GM19023 (cell line): ENCODE data around the gene SCMH1.
"Not testable (repeated sequence)": the region's sequence is repeated elsewhere in the genome, so short reads cannot be mapped to it uniquely, and the experiment has no call there.

ENCODE experiments used
- ATAC-seq: cut with Tn5 transposase; IDR thresholded peaks from one replicate; pipeline ENCODE4 v1.9.1; 2021; ENCODE audit warnings: mild to moderate bottlenecking, moderate library complexity; ENCODE audit not compliant: unreplicated experiment

Gene SCMH1

DNA sequence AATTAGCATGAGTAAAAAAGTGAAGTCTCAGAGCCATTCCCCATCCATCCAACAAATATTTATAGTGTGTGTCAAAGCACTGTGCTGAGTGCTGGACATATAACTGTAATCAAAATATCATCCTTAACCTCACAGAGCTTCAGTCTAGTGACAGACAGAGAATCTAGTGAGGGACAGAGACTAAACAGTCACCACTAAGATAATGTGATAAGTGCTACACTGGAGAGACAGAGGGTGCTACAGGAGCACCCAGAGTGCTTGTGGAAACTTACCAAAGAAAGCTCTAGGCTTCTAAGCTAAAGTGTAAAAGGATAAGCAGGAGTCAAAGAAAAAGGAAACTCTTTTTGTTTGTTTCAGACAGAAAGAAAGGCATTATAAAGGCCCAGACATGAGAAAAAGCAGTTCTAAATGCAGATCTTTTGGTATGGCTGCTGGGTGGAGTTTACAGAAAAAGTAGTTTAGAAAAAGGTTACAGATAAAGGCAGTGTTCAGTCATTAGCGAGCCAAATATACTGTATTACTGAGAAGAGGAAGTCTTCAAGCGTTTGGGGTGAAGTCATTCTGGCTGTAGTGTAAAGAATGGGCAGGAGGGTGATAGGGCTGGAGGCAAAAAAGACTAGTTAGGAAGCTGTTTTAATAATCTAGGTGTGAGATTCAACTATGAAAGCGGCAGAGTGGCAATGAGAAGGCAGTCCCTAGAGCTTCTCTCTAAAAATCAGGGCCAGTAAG lies 83.8 kb downstream of the SCMH1 start:
- no peak for ATAC-seq

DNA sequence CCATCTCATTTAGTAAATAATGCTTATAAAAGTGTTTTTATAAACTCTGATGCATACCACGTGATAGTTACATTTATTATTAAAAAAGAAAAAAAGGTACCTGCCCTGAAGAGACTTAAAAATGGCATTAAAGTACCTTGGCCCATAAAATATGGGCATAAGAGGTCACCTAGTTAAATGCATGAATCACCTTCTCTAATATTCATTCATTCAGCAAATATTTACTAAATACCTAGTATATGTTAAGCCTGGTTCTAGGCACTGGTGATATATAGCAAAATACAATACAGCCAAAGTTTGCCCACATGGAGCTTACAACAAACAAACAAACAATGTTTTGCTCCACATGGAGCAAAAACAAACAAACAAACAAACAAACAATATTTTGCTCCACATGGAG lies 87.0 kb downstream of the SCMH1 start:
- ATAC-seq, result no peak

DNA sequence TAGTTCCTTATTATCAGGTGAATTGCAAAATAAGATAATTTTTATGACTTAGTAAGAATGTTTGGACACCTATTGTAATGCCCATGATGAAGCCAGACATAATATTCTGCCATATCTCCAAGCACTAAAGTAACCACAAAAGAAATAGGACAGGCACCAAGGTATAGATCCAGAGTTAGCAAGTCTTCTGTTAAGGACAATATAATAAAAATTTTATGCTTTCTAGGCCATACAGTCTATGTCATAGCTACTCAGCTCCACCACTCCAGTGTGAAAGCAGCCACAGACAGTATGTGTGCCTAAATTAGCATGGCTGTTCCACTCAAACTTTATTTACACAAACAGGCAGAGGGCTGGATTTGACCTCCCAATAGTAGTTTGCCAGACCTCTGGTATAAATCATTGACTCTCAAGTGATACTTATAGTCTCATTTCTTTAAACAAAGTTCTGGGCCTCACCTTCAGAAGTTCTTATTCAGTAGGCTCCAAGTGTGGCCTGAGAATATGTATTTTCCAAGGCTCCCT lies 88.3 kb downstream of the SCMH1 start:
- ATAC-seq, result no peak

GRCh38 chr1:41152622-41153044 lies 89.5 kb downstream of the SCMH1 start:
- ATAC-seq, result no peak

GRCh38 chr1:41151846-41152245 lies 90.3 kb downstream of the SCMH1 start:
- no peak for ATAC-seq

DNA sequence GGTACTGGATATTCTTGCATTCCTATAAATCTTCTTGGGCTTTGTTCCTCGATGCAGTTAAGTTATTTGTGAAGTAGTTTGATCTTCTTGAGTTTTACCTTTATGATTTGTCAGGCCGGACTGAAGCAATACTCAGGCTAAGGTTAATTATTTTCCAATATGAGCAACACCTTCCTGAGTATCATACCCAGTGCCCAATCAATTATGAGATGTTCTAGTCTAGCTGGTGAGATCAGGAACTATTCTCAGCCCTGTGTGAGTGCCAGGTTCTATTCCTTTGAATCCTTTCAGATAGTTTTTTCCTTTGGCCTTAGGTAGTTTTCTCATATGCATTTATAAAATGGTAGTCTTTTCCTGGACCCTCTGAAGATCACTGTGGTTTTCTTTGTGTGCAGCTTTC lies 92.5 kb downstream of the SCMH1 start:
- no peak for ATAC-seq

- ATAC-seq, result no peak
These were observed 97.8 kb downstream of the SCMH1 start for GRCh38 chr1:41144285-41144684.

- ATAC-seq, result no peak
These were observed 103.6 kb downstream of the SCMH1 start for GRCh38 chr1:41138549-41138948.

GRCh38 chr1:41135196-41135947 lies 106.7 kb downstream of the SCMH1 start:
- ATAC-seq, result no peak

GRCh38 chr1:41134325-41134724 lies 107.8 kb downstream of the SCMH1 start:
- not testable (repeated sequence) for ATAC-seq

- no peak for ATAC-seq
These were observed 119.1 kb downstream of the SCMH1 start for GRCh38 chr1:41122851-41123518.

GRCh38 chr1:41122148-41122547 lies 120.0 kb downstream of the SCMH1 start:
- ATAC-seq, result no peak

DNA sequence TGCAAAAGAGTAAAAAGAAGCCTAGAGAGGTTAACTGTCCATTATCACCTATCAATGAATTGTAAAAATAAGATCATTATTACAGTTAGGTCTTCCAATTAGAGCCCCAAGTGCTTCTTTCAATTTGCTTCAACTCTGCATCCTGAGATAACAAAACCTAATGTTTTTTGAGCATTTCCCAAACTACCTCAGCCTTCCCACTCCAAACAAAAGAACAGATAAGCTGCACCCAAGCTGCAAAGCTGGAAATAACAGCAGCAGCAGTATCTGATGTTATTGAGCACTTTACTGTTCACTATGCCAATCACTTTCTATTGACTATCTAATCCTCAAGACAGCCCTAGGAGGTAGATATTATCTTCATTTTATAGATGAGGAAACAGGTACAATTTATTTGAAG lies 123.5 kb downstream of the SCMH1 start:
- no peak for ATAC-seq

DNA sequence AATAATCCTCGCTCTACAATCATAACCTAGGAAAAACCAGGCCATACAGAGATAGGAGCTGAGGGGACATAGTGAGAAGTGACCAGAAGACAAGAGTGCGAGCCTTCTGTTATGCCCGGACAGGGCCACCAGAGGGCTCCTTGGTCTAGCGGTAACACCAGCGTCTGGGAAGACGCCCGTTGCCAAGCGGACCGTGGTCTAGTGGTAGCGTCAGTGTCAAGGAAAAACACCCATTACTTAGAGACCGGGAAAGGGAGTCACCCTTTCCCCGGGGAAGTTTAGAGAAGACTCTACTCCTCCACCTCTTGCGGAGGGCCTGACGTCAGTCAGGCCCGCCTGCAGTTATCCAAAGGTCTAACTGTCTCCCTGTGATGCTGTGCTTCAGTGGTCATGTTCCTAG lies 124.9 kb downstream of the SCMH1 start:
- not testable (repeated sequence) for ATAC-seq

- ATAC-seq, result no peak
These were observed 131.4 kb downstream of the SCMH1 start for GRCh38 chr1:41110736-41111135.

DNA sequence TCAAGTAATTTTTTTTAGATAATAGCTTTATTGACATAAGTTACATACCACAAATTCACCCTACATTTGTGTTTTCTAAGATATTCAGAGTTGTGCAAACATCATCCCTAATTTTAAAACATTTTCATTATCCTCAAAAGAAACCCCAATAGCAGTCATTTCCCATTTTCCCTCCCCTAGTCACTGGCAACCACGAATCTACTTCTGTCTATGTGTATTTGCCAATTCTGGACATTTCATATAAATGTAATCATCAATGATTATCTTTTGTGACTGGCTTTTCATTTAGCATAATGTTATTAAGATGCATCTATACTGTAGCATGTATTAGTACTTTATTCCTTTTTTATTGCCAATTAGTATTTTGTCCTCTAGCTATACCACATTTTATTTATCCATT lies 131.8 kb downstream of the SCMH1 start:
- no peak for ATAC-seq

DNA sequence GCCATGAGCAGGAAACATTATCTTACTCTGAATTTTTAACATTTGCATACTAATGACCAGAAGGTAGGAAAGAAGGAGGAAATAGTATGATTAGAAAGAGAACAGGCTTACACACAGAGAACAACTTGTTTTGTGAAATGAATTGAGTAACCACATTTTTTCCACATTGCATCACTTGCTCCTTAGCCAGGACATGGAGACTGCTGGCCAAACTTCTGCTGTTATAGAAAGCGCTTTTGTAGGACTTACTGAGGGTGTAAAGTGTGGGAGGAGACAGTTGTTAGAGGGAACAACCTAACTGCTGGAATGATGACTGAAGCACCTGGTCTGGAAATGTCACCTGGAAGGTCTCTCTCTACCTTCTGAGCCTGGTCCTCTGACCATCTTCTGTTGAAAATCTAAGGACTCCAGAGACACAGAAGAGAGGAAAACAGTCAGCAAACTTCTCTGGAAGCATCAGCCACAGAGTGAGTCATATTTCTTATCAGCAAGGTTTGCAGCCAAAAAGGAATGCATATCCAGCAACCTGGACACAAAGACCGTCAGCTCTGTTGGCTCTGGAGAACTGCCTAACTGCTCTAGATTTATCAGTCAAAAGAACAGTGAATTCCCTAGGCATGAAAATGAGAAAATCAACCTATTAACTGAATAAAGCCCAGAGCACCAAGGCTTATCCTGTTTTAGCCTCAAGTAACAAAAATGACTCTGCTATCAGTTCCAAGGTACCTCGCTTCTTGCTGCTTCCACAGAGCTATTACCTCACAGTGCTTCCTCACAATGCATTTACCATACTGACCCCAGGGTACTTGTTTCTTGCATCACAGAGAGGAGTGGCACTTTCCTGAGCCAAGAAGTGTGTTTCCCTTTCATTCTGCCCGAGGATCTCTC lies 132.6 kb downstream of the SCMH1 start:
- no peak for ATAC-seq

DNA sequence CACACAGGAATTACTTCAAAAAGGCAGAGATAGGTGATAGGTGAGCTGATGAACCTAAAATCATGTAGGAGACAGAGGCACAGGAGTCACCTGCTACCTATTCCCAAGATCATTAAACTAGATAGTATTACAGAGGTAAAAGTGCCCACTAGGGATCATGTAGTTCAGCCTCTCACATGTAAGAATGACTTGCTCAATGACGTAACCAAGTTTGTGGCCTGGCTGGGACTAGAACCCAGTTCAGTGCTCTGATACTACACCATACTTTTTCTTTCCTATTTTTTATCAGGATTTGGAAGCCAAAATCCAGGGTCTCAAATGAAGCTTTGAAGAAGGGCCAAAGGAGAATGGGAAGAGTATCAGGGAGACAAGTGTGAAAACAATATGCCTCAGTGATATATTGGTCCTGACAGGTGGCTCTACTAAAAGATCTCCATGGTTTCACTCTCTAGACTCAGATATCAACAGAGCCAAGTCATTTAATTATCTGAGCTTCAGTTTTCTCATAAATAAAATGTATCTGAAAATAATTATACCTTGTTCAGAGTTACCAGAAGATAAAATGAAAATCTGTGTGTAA lies 133.3 kb downstream of the SCMH1 start:
- no peak for ATAC-seq

DNA sequence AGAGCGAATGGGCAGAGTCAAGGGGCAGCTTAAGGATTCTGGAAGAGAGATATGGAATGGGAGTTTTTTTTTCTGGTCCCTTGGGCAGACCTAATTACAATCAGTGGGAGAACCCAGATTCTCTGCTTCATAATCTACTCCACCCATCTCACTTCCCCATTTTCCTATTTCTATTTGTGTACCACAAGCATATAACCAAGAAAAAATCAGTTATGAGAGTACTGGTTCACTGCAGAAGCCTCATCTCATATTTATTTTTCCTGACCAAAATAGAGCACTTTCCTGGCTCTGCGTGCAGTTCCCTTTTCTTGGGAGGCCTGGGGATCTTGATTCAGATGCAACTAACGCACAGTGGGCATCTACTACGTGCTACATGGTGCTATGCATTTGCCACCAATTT lies 138.3 kb downstream of the SCMH1 start:
- no peak for ATAC-seq

GRCh38 chr1:41102653-41103052 lies 139.5 kb downstream of the SCMH1 start:
- ATAC-seq, result no peak
